H9 (cell line): Measurements from ENCODE around the gene CDK14. TPM values are rescaled to one million over a fixed set of nuclear protein-coding genes. Genes with fewer than 3 reads are reported as not detected.

Experiments
- DNase-seq: peaks from one replicate; pipeline ENCODE4 v3.0.0-alpha.2; 2017
- H2AFZ ChIP-seq: one replicate; pipeline ENCODE4 v1.6.1; 2013; ENCODE audit warnings: mild to moderate bottlenecking, low read length, control low read depth, moderate library complexity
- H2AK5ac ChIP-seq: 2 replicates; pipeline ENCODE4 v1.6.1; 2013; ENCODE audit warnings: low read length, control low read depth, mixed read lengths; ENCODE audit not compliant: insufficient read length
- H2BK120ac ChIP-seq: one replicate; pipeline ENCODE4 v1.6.1; 2013; ENCODE audit warnings: low read depth, mild to moderate bottlenecking, low read length, control low read depth, inconsistent platforms; ENCODE audit not compliant: poor library complexity, severe bottlenecking
- H2BK12ac ChIP-seq: 2 replicates; pipeline ENCODE4 v1.6.1; 2013; ENCODE audit warnings: low read length, control low read depth, mixed read lengths, low read depth; ENCODE audit not compliant: insufficient read length
- H2BK15ac ChIP-seq: 2 replicates; pipeline ENCODE4 v1.6.1; 2013; ENCODE audit warnings: low read depth, low read length, control low read depth
- H2BK20ac ChIP-seq: one replicate; pipeline ENCODE4 v1.6.1; 2013; ENCODE audit warnings: low read depth, mild to moderate bottlenecking, low read length, control low read depth, inconsistent platforms; ENCODE audit not compliant: poor library complexity, severe bottlenecking
- H2BK5ac ChIP-seq: 2 replicates; pipeline ENCODE4 v1.6.1; 2013; ENCODE audit warnings: low read length, control low read depth, mixed read lengths; ENCODE audit not compliant: insufficient read length
- H3K14ac ChIP-seq: 2 replicates; pipeline ENCODE4 v1.6.1; 2013; ENCODE audit warnings: low read length, control low read depth; ENCODE audit not compliant: insufficient read depth
- H3K18ac ChIP-seq: 2 replicates; pipeline ENCODE4 v1.6.1; 2013; ENCODE audit warnings: low read depth, mild to moderate bottlenecking, mixed read lengths, low read length, control low read depth; ENCODE audit not compliant: insufficient read length
- H3K23ac ChIP-seq: 2 replicates; pipeline ENCODE4 v1.6.1; 2013; ENCODE audit warnings: low read length, control low read depth, mixed read lengths, low read depth; ENCODE audit not compliant: insufficient read length
- H3K23me2 ChIP-seq: 2 replicates; pipeline ENCODE4 v1.6.1; 2013; ENCODE audit warnings: low read depth, mild to moderate bottlenecking, mixed read lengths, low read length, control low read depth; ENCODE audit not compliant: insufficient read length, poor library complexity, severe bottlenecking
- H3K27ac ChIP-seq: 2 replicates; pipeline ENCODE4 v1.5.1; 2013; ENCODE audit warnings: low read length, control low read depth, mixed read lengths, low read depth; ENCODE audit not compliant: insufficient read length
- H3K27me3 ChIP-seq: 2 replicates; pipeline ENCODE4 v1.6.1; 2013; ENCODE audit warnings: low read length, control low read depth, inconsistent platforms; ENCODE audit not compliant: insufficient read depth
- H3K4ac ChIP-seq: 2 replicates; pipeline ENCODE4 v1.6.1; 2013; ENCODE audit warnings: low read depth, mild to moderate bottlenecking, control low read depth, inconsistent platforms, low read length, moderate library complexity
- H3K4me1 ChIP-seq: 2 replicates; pipeline ENCODE4 v1.6.1; 2013; ENCODE audit warnings: low read length, control low read depth, inconsistent platforms; ENCODE audit not compliant: insufficient read depth
- H3K4me2 ChIP-seq: 2 replicates; pipeline ENCODE4 v1.6.1; 2013; ENCODE audit warnings: low read length, control low read depth, mixed read lengths; ENCODE audit not compliant: insufficient read length, insufficient read depth
- H3K56ac ChIP-seq: 2 replicates; pipeline ENCODE4 v1.6.1; 2013; ENCODE audit warnings: low read depth, mild to moderate bottlenecking, mixed read lengths, low read length, control low read depth; ENCODE audit not compliant: insufficient read length
- H3K79me1 ChIP-seq: 2 replicates; pipeline ENCODE4 v1.6.1; 2013; ENCODE audit warnings: low read depth, mild to moderate bottlenecking, moderate library complexity, low read length, control low read depth, inconsistent platforms; ENCODE audit not compliant: insufficient read depth, poor library complexity, severe bottlenecking
- H3K79me2 ChIP-seq: 2 replicates; pipeline ENCODE4 v1.6.1; 2013; ENCODE audit warnings: low read length, control low read depth, inconsistent platforms; ENCODE audit not compliant: insufficient read depth
- H3K9ac ChIP-seq: 2 replicates; pipeline ENCODE4 v1.6.1; 2013; ENCODE audit warnings: low read length, control low read depth, mixed read lengths; ENCODE audit not compliant: insufficient read length; ENCODE audit errors: extremely low read depth
- H3K9me3 ChIP-seq: one replicate; pipeline ENCODE4 v1.6.1; 2013; ENCODE audit warnings: low read depth, low read length, inconsistent platforms; ENCODE audit not compliant: control insufficient read depth
- H3T11ph ChIP-seq: one replicate; pipeline ENCODE4 v1.6.1; 2013; ENCODE audit warnings: mild to moderate bottlenecking, low read length, control low read depth, inconsistent platforms
- H4K20me1 ChIP-seq: one replicate; pipeline ENCODE4 v1.6.1; 2013; ENCODE audit not compliant: control insufficient read depth, insufficient read length, insufficient read depth
- H4K5ac ChIP-seq: 2 replicates; pipeline ENCODE4 v1.6.1; 2013; ENCODE audit warnings: low read depth, mild to moderate bottlenecking, mixed read lengths, low read length, control low read depth; ENCODE audit not compliant: insufficient read length
- H4K8ac ChIP-seq: replicated peaks from 2 replicates; pipeline ENCODE4 v1.6.1; 2013; ENCODE audit warnings: low read length, control low read depth, mixed read lengths, low read depth; ENCODE audit not compliant: insufficient read length
- H4K91ac ChIP-seq: 2 replicates; pipeline ENCODE4 v1.6.1; 2013; ENCODE audit warnings: low read depth, mild to moderate bottlenecking, moderate library complexity, mixed read lengths, low read length, control low read depth; ENCODE audit not compliant: insufficient read length
- H3K27ac Mint-ChIP-seq, 3 experiments: 2 replicates in 2 of 3; 3 replicates in 1 of 3; pipeline ENCODE4 v1.8.0; 2020 to 2021; ENCODE audit warnings: mixed read lengths in 3 of 3, mild to moderate bottlenecking in 1 of 3, moderate library complexity in 1 of 3
- H3K27me3 Mint-ChIP-seq: 2 replicates; pipeline ENCODE4 v1.8.0; 2021; ENCODE audit warnings: low read depth, mild to moderate bottlenecking, moderate library complexity, mixed read lengths
- H3K36me3 Mint-ChIP-seq, 3 experiments: 2 replicates in 2 of 3; 3 replicates in 1 of 3; pipeline ENCODE4 v1.8.0; 2020 to 2021; ENCODE audit warnings: low read depth in 3 of 3, mixed read lengths in 3 of 3; ENCODE audit not compliant: insufficient read depth in 1 of 3
- H3K4me1 Mint-ChIP-seq, 2 experiments: 2 replicates each; pipeline ENCODE4 v1.8.0; 2020; ENCODE audit warnings: mixed read lengths in 2 of 2
- H3K4me3 Mint-ChIP-seq, 2 experiments: 2 replicates in 1 of 2; 3 replicates in 1 of 2; pipeline ENCODE4 v1.8.0; 2020 to 2021; ENCODE audit warnings: mild to moderate bottlenecking in 2 of 2, mixed read lengths in 2 of 2, moderate library complexity in 1 of 2
- H3K9me3 Mint-ChIP-seq, 2 experiments: 2 replicates in 1 of 2; 3 replicates in 1 of 2; pipeline ENCODE4 v1.8.0; 2020; ENCODE audit warnings: mild to moderate bottlenecking in 2 of 2, mixed read lengths in 2 of 2, moderate library complexity in 1 of 2
- CTCF ChIP-seq: fragments of 200-600 bp; sonication (generic); conservative IDR thresholded peaks from 3 replicates; pipeline ENCODE4 v1.8.0; 2021; ENCODE audit warnings: antibody characterized with exemption, mild to moderate bottlenecking
- WGBS: extraction: QIAGEN DNeasy Blood & Tissue Kit; methylation state at CpG from one replicate; pipeline ENCODE4 v1.1.7; 2013; ENCODE audit warnings: missing lambda C conversion rate, low lambda C conversion rate, mixed read lengths; ENCODE audit not compliant: insufficient read length; ENCODE audit errors: extremely low coverage; 5-methylcytosine and 5-hydroxymethylcytosine counted together
- total RNA-seq: library from RNA; stranded (reverse); gene quantifications from 2 replicates; pipeline ENCODE4 v1.2.1, GENCODE V29; 2021

The CDK14 gene
- total RNA-seq, 1 experiment from 2014 or later: 23.9 TPM

- Histone ChIP-seq H3K79me1 (no peaks in the 10 kb centered on the region), H3K9ac (no peak overlapping the region), H3K56ac (no peak overlapping the region), H3K9me3 (no peaks in the 10 kb centered on the region), H2AFZ (no peak overlapping the region), H3K4me2 (no peak overlapping the region), H3K27ac (no peak overlapping the region), H2BK15ac (no peak overlapping the region), H3K79me2 (no peaks in the 10 kb centered on the region), H2BK20ac (no peak overlapping the region), H2BK12ac (no peak overlapping the region), H4K8ac (no peak overlapping the region), H3K23me2 (no peaks in the 10 kb centered on the region), H3K14ac (no peak overlapping the region), H2BK5ac (no peak overlapping the region), H3K23ac (no peak overlapping the region), H3K18ac (no peak overlapping the region), H3K4me1 (no peaks in the 10 kb centered on the region), H4K91ac (no peak overlapping the region), H2AK5ac (no peak overlapping the region), H4K5ac (no peak overlapping the region), H4K20me1 (no peaks in the 10 kb centered on the region), H3T11ph (no peak overlapping the region), H3K4ac (no peak overlapping the region), H2BK120ac (no peak overlapping the region), H3K27me3 (no peaks in the 10 kb centered on the region)
- Mint-ChIP-seq H3K4me1 (peaks cover 0 to 8% of the 10 kb centered on the region in 2 experiments; a peak in 3 of 4 replicates), H3K36me3 (no peaks in the 10 kb centered on the region), H3K27ac (no peak overlapping the region), H3K9me3 (no peaks in the 10 kb centered on the region), H3K27me3 (no peaks in the 10 kb centered on the region), H3K4me3 (no peak overlapping the region)
- WGBS: no CpG with 5 or more reads among the region's 1 CpG
- DNase-seq: no peak
- no peak for TF ChIP-seq CTCF
Observed at GRCh38 chr7:91193141-91193540, 597.0 kb downstream of the CDK14 start.
